ENCODE results near the gene REEP1.

Gene REEP1, protein sequence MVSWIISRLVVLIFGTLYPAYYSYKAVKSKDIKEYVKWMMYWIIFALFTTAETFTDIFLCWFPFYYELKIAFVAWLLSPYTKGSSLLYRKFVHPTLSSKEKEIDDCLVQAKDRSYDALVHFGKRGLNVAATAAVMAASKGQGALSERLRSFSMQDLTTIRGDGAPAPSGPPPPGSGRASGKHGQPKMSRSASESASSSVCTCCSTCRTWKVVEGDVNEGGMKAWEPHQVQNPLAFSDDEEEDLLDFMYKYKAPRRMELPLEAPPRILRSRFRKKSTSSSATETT

DNA sequence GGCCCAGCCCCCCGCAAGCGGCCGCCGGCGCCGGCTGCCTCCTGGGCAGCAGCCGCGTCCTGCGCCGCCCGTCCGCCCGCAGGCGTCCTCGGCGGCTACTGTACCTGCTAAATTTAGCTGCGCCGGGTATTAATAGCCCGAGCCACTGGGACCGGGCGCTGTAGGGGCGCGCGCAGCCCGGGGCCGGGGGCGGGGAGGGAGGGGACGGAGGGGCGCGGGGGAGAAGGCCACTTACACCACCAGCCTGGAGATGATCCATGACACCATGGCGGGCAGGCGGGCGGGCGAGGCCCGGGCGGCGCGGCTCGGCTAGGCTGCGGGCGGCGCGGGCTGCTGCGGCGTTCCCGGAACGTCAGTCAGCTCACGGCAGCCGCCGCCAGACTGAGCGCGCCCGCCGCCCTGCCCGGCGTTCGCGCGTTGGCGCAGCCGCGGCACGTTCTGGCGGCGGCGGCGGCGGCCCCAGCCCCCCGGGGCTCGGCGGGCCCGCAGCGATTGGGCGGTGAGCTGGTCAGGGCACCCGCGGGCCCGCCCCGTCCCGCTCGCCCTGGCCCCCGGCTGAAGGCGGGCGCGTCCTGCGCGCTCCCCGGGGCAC, at the start of gene REEP1:
Gene REEP1, minus strand, starts transcription at position 383 of the 592 bp plus-strand sequence. Its CDS starts 116 bp downstream, at position 267.
- no peaks in the 10 kb centered on the region for H3K36me3 ChIP-seq (ENCODE audit: control insufficient read depth, insufficient read depth, low read length)
- H3K27me3 ChIP-seq (ENCODE audit: control insufficient read depth, insufficient read depth, low read length): peaks cover 36% of the 10 kb centered on the region
- WGBS (ENCODE audit: insufficient coverage, insufficient read length): no CpG with 5 or more reads among the region's 87 CpGs
- no peaks in the 10 kb centered on the region for H3K9me3 ChIP-seq (ENCODE audit: control insufficient read depth, insufficient read depth, low read length)
- DNase-seq (ENCODE audit: low read depth, low spot score): no peak
- peaks cover 2% of the 10 kb centered on the region; the same call in 1 of the 2 replicates for H3K4me1 ChIP-seq (ENCODE audit: control insufficient read depth, insufficient read depth, low read length)
- no peak within 1 kb of the TSS for H3K27ac ChIP-seq (ENCODE audit: low read length)
- peak within 1 kb of the TSS; percentile 49 for H3K4me3 ChIP-seq (ENCODE audit: low read length)

DNA sequence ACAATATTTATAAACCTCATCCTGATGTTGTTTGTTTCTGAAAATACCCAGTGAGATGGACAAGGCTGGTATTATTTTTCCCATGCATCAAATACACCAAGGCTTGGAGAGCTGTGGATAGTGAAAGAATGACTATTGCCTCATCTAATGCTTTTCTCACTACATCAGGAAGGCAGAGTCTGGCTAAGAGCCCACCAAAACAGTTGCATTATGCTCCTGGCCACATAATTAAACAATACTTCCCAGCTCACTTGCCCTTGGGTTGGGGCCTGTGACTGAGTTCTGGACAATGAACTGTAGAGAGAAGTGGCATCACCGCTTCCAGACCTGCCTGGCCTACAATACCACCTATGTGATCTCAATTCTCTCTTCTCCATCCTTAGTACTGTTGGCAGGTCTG, 46.4 kb upstream of the REEP1 start:
- no peak overlapping the region for H3K4me3 ChIP-seq (ENCODE audit: low read length)
- H3K27me3 ChIP-seq (ENCODE audit: control insufficient read depth, insufficient read depth, low read length): no peaks in the 10 kb centered on the region
- H3K36me3 ChIP-seq (ENCODE audit: control insufficient read depth, insufficient read depth, low read length): no peaks in the 10 kb centered on the region
- WGBS (ENCODE audit: insufficient coverage, insufficient read length): no CpG with 5 or more reads among the region's 1 CpG
- H3K27ac ChIP-seq (ENCODE audit: low read length): no peak overlapping the region
- no peaks in the 10 kb centered on the region for H3K9me3 ChIP-seq (ENCODE audit: control insufficient read depth, insufficient read depth, low read length)
- H3K4me1 ChIP-seq (ENCODE audit: control insufficient read depth, insufficient read depth, low read length): no peaks in the 10 kb centered on the region
- DNase-seq (ENCODE audit: low read depth, low spot score): no peak

DNA sequence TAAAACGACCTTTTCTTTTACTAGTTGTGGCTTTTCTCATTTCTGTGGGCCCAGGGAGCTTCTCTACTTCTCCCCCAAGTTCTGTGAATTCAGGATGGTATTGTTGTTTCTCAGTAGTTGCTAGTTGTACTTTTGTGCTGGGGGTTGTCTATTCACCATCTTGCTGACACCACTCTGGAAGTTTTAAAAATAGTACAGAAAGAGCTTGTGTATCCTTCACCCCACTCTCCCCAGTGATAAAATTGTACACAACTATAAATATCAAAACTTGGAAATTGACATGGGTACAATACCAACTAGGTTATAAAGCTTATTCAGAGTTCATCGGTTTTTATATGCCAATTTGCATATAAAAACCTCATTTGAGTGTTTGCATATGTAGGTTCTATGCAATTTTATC, 45.3 kb upstream of the REEP1 start:
- Histone ChIP-seq H3K36me3 (ENCODE audit: control insufficient read depth, insufficient read depth, low read length) (no peaks in the 10 kb centered on the region), H3K4me3 (ENCODE audit: low read length) (no peak overlapping the region), H3K4me1 (ENCODE audit: control insufficient read depth, insufficient read depth, low read length) (no peaks in the 10 kb centered on the region), H3K9me3 (ENCODE audit: control insufficient read depth, insufficient read depth, low read length) (no peaks in the 10 kb centered on the region), H3K27me3 (ENCODE audit: control insufficient read depth, insufficient read depth, low read length) (no peaks in the 10 kb centered on the region), H3K27ac (ENCODE audit: low read length) (no peak overlapping the region)
- WGBS (ENCODE audit: insufficient coverage, insufficient read length): no CpG with 5 or more reads among the region's 2 CpGs
- no peak for DNase-seq (ENCODE audit: low read depth, low spot score)

DNA sequence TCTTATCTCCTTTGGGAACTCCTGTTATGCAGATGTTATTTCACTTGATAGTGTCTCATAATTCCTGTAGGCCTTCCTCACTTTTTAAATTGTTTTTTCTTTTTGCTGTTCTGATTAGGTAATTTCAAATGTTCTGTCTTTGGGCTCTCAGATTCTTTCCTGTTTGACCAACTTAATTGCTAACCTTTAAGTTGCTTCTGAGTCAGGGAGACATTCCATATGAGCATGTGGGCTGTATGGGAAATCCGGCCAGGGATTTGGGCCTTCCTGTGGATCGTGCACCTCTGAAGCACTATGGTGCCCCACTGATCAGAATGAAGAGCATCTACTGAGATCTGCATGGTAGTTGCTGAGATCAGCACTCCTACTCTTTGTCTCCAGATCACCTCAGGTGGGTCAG, 44.7 kb upstream of the REEP1 start:
- Histone ChIP-seq H3K4me3 (ENCODE audit: low read length) (no peak overlapping the region), H3K36me3 (ENCODE audit: control insufficient read depth, insufficient read depth, low read length) (no peaks in the 10 kb centered on the region), H3K27me3 (ENCODE audit: control insufficient read depth, insufficient read depth, low read length) (no peaks in the 10 kb centered on the region), H3K4me1 (ENCODE audit: control insufficient read depth, insufficient read depth, low read length) (no peaks in the 10 kb centered on the region), H3K27ac (ENCODE audit: low read length) (no peak overlapping the region), H3K9me3 (ENCODE audit: control insufficient read depth, insufficient read depth, low read length) (no peaks in the 10 kb centered on the region)
- no peak for DNase-seq (ENCODE audit: low read depth, low spot score)
- WGBS (ENCODE audit: insufficient coverage, insufficient read length): no CpG with 5 or more reads among the region's 2 CpGs

DNA sequence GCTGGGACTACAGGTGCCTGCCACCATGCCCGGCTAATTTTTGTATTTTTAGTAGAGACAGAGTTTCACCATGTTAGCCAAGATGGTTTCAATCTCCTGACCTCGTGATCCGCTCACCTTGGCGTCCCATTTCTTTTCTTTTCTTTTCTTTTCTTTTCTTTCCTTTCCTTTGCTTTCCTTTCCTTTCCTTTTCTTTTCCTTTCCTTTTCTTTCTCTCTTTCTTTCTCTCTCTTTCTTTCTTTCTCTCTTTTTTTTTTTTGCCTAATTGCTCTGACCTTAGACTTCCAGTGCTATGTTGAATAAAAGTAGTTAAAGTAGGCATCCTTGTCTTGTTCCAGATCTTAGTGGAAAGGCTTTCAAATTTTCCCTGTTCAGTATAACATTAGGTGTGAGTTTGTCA, 41.0 kb upstream of the REEP1 start:
- H3K4me1 ChIP-seq (ENCODE audit: control insufficient read depth, insufficient read depth, low read length): no peaks in the 10 kb centered on the region
- no peaks in the 10 kb centered on the region for H3K9me3 ChIP-seq (ENCODE audit: control insufficient read depth, insufficient read depth, low read length)
- H3K4me3 ChIP-seq (ENCODE audit: low read length): no peak overlapping the region
- H3K27me3 ChIP-seq (ENCODE audit: control insufficient read depth, insufficient read depth, low read length): no peaks in the 10 kb centered on the region
- no peak for DNase-seq (ENCODE audit: low read depth, low spot score)
- no peaks in the 10 kb centered on the region for H3K36me3 ChIP-seq (ENCODE audit: control insufficient read depth, insufficient read depth, low read length)
- WGBS (ENCODE audit: insufficient coverage, insufficient read length): no CpG with 5 or more reads among the region's 4 CpGs
- no peak overlapping the region for H3K27ac ChIP-seq (ENCODE audit: low read length)

DNA sequence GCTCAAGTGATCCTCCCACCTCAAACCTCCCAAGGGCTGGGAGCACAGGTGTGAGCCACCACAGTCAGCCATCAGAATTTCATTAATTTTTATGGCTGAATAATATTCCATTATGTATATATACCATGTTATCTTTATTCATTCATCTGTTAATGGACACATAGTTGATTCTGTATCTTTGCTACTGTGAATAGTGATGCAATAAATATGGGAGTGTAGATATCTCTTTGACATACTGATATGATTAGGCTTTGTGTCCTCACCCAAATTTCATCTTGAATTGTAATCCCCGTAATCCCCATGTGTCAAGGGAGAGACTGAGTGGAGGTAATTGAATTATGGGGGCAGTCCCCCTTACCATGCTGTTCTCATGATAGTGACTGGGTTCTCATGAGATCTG, 38.2 kb upstream of the REEP1 start:
- Histone ChIP-seq H3K27me3 (ENCODE audit: control insufficient read depth, insufficient read depth, low read length) (no peaks in the 10 kb centered on the region), H3K27ac (ENCODE audit: low read length) (no peak overlapping the region), H3K9me3 (ENCODE audit: control insufficient read depth, insufficient read depth, low read length) (no peaks in the 10 kb centered on the region), H3K4me3 (ENCODE audit: low read length) (no peak overlapping the region), H3K4me1 (ENCODE audit: control insufficient read depth, insufficient read depth, low read length) (no peaks in the 10 kb centered on the region), H3K36me3 (ENCODE audit: control insufficient read depth, insufficient read depth, low read length) (no peaks in the 10 kb centered on the region)
- DNase-seq (ENCODE audit: low read depth, low spot score): no peak
- WGBS (ENCODE audit: insufficient coverage, insufficient read length): no CpG with 5 or more reads among the region's 1 CpG

DNA sequence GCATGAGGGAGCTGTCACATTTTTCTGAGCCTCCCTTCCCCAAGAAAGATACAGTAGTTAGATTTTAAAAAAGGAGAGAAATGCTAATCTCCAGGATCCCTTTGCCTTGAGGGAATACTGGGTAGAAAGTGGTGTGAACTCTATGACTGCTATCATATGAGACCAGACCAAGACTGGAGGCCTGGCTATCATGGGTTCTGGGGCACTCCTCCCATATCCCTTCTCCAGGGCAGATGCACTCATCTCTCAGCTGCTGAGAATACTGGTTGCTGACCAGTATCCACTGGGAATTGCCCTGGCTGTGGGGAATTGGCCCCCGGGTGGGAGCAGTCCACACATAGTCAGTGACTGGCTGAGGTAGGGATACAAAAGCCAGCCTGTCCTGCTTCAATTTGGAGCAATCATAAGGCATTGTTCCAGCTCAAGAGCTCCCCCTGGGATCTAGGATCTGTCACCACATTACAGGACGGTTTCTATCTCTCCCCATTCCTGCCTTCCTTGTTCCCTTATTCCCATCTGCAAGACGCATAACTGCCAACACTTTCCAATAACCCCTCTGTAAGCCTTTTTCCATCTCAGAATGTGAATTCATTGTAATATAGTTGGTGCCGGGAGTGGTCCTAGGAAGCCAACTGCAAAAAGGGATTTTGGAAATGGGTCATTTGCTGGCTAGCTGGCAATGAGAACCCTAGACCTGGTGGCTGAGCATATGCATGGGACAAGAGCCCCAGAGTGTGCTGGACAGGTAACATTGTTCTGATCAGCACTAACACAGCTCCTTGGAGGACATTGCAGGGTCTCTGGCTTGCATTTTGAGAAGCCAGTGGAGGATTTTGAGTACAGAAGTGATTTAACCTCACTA, 35.4 kb upstream of the REEP1 start:
- Histone ChIP-seq H3K9me3 (ENCODE audit: control insufficient read depth, insufficient read depth, low read length) (0 out of 2 replicates have a peak, but pooled peaks cover 2% of the 10 kb centered on the region), H3K36me3 (ENCODE audit: control insufficient read depth, insufficient read depth, low read length) (no peaks in the 10 kb centered on the region), H3K4me3 (ENCODE audit: low read length) (no peak overlapping the region), H3K27ac (ENCODE audit: low read length) (no peak overlapping the region), H3K4me1 (ENCODE audit: control insufficient read depth, insufficient read depth, low read length) (no peaks in the 10 kb centered on the region), H3K27me3 (ENCODE audit: control insufficient read depth, insufficient read depth, low read length) (no peaks in the 10 kb centered on the region)
- no CpG with 5 or more reads among the region's 4 CpGs for WGBS (ENCODE audit: insufficient coverage, insufficient read length)
- DNase-seq (ENCODE audit: low read depth, low spot score): peak; percentile 45

DNA sequence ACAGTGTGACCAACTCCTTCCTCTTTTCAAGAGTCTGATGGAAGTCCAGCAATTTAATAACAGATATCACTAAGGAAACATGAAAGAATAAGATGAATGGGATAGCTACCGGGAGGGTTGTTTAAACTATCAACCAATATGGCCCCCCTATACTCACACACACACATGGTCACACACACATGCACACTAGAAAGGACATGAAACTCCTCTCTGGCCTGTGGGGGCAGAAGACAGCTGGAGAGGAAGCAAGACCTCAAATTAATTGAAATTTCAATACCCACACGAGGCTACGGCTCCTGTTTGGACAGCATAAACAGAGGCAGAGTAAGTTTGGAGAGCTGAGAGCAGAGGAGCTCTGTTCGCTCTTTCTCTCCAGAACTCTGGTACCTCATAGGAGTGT, 34.7 kb upstream of the REEP1 start:
- H3K27me3 ChIP-seq (ENCODE audit: control insufficient read depth, insufficient read depth, low read length): no peaks in the 10 kb centered on the region
- 0 out of 2 replicates have a peak, but pooled peaks cover 2% of the 10 kb centered on the region for H3K9me3 ChIP-seq (ENCODE audit: control insufficient read depth, insufficient read depth, low read length)
- no peaks in the 10 kb centered on the region for H3K4me1 ChIP-seq (ENCODE audit: control insufficient read depth, insufficient read depth, low read length)
- no peaks in the 10 kb centered on the region for H3K36me3 ChIP-seq (ENCODE audit: control insufficient read depth, insufficient read depth, low read length)
- no peak overlapping the region for H3K27ac ChIP-seq (ENCODE audit: low read length)
- no CpG with 5 or more reads among the region's 4 CpGs for WGBS (ENCODE audit: insufficient coverage, insufficient read length)
- no peak overlapping the region for H3K4me3 ChIP-seq (ENCODE audit: low read length)
- DNase-seq (ENCODE audit: low read depth, low spot score): no peak

DNA sequence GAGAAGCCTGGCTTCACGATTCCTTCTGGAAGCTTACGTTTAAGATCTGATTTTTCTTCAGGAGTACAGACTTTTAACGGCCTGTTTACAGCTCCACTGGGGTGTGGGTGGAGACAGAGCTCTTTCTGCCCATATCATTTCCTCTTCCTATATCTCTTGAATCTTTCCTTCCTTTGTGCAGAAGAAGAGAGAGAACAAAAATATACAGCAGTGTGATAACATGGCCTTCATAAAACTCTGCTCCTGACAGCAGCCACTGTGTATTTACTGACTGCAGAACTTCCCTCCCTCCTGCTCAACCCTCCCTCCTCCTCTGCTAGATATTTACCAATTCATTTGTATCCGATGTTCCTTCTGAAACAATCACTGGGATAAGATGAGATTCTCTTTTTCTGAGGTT, 34.1 kb upstream of the REEP1 start:
- H3K4me3 ChIP-seq (ENCODE audit: low read length): no peak overlapping the region
- H3K9me3 ChIP-seq (ENCODE audit: control insufficient read depth, insufficient read depth, low read length): 0 out of 2 replicates have a peak, but pooled peaks cover 2% of the 10 kb centered on the region
- no peak for DNase-seq (ENCODE audit: low read depth, low spot score)
- H3K4me1 ChIP-seq (ENCODE audit: control insufficient read depth, insufficient read depth, low read length): no peaks in the 10 kb centered on the region
- H3K27ac ChIP-seq (ENCODE audit: low read length): no peak overlapping the region
- WGBS (ENCODE audit: insufficient coverage, insufficient read length): no CpG with 5 or more reads among the region's 4 CpGs
- H3K36me3 ChIP-seq (ENCODE audit: control insufficient read depth, insufficient read depth, low read length): no peaks in the 10 kb centered on the region
- H3K27me3 ChIP-seq (ENCODE audit: control insufficient read depth, insufficient read depth, low read length): no peaks in the 10 kb centered on the region

DNA sequence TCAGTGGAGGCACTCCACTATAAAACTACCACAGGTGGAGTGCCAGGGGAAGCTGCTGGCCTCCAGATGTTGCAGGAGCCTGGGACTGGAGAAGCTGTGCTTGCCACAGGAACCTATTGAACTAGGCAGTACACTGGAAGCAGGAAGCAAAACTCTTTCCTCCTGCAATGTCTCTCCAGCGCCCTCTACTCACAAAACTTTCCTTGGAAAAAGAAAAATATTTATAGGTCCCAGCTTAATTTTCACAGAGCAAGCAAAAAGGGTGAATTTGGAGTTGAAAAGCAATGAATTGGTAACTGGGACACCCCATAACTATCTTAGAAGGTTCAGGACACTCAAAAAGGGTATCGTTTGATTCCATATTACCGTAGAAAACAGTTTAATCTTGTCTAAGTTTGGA, 33.2 kb upstream of the REEP1 start:
- DNase-seq (ENCODE audit: low read depth, low spot score): no peak
- Histone ChIP-seq H3K27me3 (ENCODE audit: control insufficient read depth, insufficient read depth, low read length) (no peaks in the 10 kb centered on the region), H3K27ac (ENCODE audit: low read length) (no peak overlapping the region), H3K4me1 (ENCODE audit: control insufficient read depth, insufficient read depth, low read length) (no peaks in the 10 kb centered on the region), H3K9me3 (ENCODE audit: control insufficient read depth, insufficient read depth, low read length) (0 out of 2 replicates have a peak, but pooled peaks cover 2% of the 10 kb centered on the region), H3K36me3 (ENCODE audit: control insufficient read depth, insufficient read depth, low read length) (no peaks in the 10 kb centered on the region), H3K4me3 (ENCODE audit: low read length) (no peak overlapping the region)
- WGBS (ENCODE audit: insufficient coverage, insufficient read length): no CpG with 5 or more reads among the region's 3 CpGs
